HFF-Myc (cell line): Measurements from ENCODE around the gene CEP78.
A peak's percentile ranks its signal among the peaks of the same experiment; 100 is the strongest.
"Not testable (repeated sequence)": the region's sequence is repeated elsewhere in the genome, so short reads cannot be mapped to it uniquely, and the experiment has no call there.

Source experiments
- DNase-seq: peaks from one replicate; pipeline ENCODE4 v3.0.0-alpha.2; 2011; ENCODE audit warnings: low read depth; ENCODE audit errors: extremely low read depth
- H3K4me3 ChIP-seq: replicated peaks from 2 replicates; pipeline ENCODE4 v1.5.1; 2011; ENCODE audit warnings: low read depth, mild to moderate bottlenecking, control low read depth, low read length
- TF ChIP-seq, protein P1 (sequence below): IDR thresholded peaks from 2 replicates; pipeline ENCODE4 v1.5.1; 2012; ENCODE audit warnings: mild to moderate bottlenecking, low read depth, low read length, control low read depth; ENCODE audit errors: missing control alignments

Gene CEP78

DNA sequence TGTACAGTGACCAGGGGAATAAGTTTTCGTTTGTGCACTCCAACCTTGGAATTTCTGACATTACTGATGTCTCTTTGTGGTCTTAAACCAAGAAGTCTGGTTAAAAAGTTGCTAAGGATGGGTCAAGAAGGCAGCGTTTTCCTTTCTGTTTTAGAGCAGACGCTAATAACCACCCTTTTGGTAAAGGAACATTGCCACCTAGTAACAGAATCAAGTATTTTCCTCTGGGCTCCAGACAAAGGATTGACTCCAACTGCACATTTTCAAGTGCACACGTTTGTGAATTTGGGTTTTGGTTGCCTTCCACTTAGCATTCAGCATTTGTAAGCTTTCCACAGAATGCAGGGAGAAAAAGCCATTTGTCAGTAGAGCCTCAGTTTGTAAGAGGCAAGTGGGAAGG is 22.2 kb upstream of the CEP78 start:
- DNase-seq: no peak
- TF ChIP-seq, protein P1, sequence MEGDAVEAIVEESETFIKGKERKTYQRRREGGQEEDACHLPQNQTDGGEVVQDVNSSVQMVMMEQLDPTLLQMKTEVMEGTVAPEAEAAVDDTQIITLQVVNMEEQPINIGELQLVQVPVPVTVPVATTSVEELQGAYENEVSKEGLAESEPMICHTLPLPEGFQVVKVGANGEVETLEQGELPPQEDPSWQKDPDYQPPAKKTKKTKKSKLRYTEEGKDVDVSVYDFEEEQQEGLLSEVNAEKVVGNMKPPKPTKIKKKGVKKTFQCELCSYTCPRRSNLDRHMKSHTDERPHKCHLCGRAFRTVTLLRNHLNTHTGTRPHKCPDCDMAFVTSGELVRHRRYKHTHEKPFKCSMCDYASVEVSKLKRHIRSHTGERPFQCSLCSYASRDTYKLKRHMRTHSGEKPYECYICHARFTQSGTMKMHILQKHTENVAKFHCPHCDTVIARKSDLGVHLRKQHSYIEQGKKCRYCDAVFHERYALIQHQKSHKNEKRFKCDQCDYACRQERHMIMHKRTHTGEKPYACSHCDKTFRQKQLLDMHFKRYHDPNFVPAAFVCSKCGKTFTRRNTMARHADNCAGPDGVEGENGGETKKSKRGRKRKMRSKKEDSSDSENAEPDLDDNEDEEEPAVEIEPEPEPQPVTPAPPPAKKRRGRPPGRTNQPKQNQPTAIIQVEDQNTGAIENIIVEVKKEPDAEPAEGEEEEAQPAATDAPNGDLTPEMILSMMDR: peak; percentile 14
- no peak overlapping the region for H3K4me3 ChIP-seq

DNA sequence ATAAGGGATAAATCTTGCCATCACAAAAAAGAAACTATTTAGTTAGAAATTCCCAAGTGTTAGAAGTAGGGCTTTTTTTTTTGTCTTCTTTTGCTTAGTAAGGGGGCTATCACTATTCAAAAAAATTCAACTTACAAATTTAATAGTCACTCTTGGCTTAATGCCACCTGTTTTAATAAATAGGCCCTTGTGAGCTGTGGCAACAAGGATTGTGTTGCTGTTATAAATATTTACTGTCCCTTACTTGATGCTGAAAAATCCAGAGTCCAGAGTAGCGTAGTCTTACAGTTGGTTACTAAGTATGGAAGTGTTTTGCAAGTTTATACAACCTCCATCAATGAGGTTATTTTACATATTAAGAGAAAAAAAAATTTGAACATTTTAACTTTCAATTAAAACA is 21.4 kb upstream of the CEP78 start:
- no peak for DNase-seq
- no peak overlapping the region for H3K4me3 ChIP-seq
- TF ChIP-seq, protein P1: no peak

DNA sequence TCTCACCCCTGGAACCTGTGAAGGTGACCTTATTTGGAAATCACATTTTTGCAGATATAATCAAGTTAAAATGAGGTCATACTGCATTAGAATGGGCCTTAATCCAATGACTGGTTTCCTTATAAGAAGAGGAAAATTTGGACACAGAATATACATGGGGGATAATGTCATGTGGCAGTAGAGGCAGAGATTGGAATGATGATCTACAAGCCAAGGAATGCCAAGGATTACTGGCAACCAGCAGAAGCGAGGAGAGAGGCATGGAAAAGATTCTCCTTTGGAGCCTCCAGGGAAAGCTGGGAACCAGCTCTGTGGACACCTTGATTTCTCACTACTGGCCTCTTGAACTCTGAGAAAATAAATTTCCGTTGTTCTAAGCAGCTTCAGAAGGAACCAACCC is 20.2 kb upstream of the CEP78 start:
- no peak overlapping the region for H3K4me3 ChIP-seq
- TF ChIP-seq, protein P1: no peak
- no peak for DNase-seq

DNA sequence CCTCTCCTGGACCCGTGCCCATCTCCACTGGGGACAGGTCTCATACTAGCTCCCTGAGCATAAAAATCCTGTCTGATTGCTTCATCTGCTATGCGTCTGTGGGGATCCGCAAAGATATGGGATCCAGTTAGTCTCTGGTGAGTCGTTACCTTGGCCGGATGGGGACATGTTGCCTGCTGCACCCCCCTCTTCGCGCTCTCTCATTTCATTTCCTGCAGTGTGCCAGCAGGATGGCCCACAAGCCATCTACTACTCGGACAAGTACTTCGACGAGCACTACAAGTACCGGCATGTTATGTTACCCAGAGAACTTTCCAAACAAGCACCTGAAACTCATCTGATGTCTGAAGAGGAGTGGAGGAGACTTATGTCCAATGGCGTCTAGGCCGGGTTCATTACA is 17.0 kb upstream of the CEP78 start:
- no peak for DNase-seq
- TF ChIP-seq, protein P1: no peak
- H3K4me3 ChIP-seq: no peak overlapping the region

DNA sequence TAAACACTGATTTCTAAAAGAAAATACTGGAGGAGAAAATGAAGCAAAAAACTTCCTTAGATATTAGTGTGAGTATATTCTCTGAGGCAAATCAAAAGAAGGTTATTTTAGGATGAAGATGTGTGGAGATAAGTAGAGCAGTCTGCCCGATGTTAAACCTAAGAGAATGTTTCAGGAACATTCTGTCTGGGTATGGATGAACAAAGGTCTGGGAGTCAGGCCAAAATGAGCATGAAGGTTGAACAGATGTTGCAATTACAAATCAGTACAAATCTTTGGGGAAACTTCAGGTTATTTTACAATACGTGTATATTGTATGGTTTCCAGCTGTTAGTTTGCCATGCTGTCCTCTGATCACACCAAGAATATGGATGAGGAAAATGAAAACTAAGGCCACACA is 14.4 kb upstream of the CEP78 start:
- DNase-seq: no peak
- H3K4me3 ChIP-seq: no peak overlapping the region
- TF ChIP-seq, protein P1: no peak

DNA sequence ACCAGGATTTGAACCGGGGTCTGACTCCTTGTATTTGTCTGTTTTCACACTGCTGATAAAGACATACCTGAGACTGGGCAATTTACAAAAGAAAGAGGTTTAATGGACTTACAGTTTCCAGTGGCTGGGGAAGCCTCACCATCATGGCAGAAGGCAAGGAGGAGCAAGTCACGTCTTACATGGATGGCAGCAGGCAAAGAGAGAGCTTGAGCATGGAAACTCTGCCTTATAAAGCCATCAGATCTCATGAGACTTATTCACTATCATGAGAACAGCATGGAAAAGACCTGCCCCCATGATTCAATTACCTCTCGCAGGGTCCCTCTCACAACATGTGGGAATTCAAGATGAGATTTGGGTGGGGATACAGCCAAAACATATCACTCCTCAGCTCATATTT is 14.0 kb upstream of the CEP78 start:
- DNase-seq, H3K4me3 ChIP-seq: not testable (repeated sequence)

DNA sequence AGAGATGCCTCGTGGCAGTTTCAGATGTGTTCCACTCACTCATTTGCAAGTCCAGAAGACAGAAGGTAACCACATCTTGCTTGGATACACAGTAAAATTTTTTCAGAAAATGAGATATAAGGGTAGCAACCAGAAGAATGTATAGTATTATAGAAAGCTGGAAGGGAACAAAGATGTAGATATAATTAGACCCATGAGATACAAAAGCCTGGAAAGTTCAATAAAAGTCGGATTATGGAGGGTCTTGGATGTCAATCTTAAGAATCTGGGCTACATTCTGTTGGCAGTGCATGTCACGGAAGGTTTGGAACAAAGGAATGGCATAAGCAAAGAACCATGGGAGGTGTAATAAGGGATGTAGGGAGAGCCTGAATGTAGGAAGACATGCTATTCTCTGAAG is 5.1 kb upstream of the CEP78 start:
- no peak for DNase-seq
- TF ChIP-seq, protein P1: no peak
- no peak overlapping the region for H3K4me3 ChIP-seq

DNA sequence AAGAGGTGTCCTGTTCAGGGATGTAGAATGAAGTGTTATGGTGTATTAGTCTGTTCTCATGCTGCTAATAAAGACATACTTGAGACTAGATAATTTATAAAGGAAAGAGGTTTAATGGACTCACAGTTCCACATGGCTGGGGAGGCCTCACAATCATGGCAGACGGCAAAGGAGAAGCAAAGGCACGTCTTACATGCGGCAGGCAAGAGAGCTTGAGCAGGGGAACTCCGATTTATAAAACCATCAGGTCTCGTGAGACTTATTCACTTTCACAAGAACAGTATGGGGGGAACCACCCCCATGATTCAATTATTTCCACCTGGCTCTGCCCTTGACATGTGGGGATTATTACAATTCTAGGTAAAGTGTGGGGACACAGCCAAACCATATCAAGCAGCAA is 3.4 kb upstream of the CEP78 start:
- not testable (repeated sequence) for H3K4me3 ChIP-seq, DNase-seq
